Vagina (tissue), 2 donors: Measurements from ENCODE around the gene TMEM107. TPM values are rescaled to one million over a fixed set of nuclear protein-coding genes. Genes with fewer than 3 reads are reported as not detected.

Experiments used
- DNase-seq, 2 donors: peaks; one replicate each; pipeline ENCODE4 v3.0.0-alpha.2; 2017; ENCODE audit errors: extremely low spot score in 2 of 2
- H3K27ac ChIP-seq: fragments of 200-600 bp; sonication (generic); one replicate; pipeline ENCODE4 v1.5.1; 2019
- H3K27me3 ChIP-seq: fragments of 200-600 bp; sonication (generic); one replicate; pipeline ENCODE4 v1.5.1; 2019
- H3K36me3 ChIP-seq, 2 donors: fragments of 200-600 bp; sonication (generic); one replicate each; pipeline ENCODE4 v1.5.1; 2017 to 2019
- H3K4me1 ChIP-seq: fragments of 200-600 bp; sonication (generic); one replicate; pipeline ENCODE4 v1.5.1; 2019
- H3K4me3 ChIP-seq, 2 donors: fragments of 200-600 bp; sonication (generic); 1 replicate in 1 of 2; 2 replicates in 1 of 2; pipeline ENCODE4 v1.5.1; 2016 to 2019
- H3K9me3 ChIP-seq: fragments of 200-600 bp; sonication (generic); one replicate; pipeline ENCODE4 v1.5.1; 2019
- CTCF ChIP-seq, 3 experiments: fragments of 450-650 bp in 2 of 3; fragments of 200-600 bp in 1 of 3; sonication (generic) in 1 of 3; IDR thresholded peaks; one replicate each; pipeline ENCODE4 v1.5.1; 2017 to 2019; ENCODE audit warnings: antibody characterized with exemption in 3 of 3, mild to moderate bottlenecking in 2 of 3, moderate library complexity in 2 of 3
- POLR2A ChIP-seq, 2 donors: fragments of 450-650 bp; IDR thresholded peaks; one replicate each; pipeline ENCODE4 v1.6.1; 2017; ENCODE audit warnings: antibody characterized with exemption in 2 of 2, mild to moderate bottlenecking in 2 of 2, moderate library complexity in 2 of 2
- POLR2AphosphoS5 ChIP-seq, 2 donors: sonication (generic); formaldehyde crosslinking; IDR thresholded peaks; one replicate each; pipeline ENCODE4 v1.9.0; 2017; ENCODE audit warnings: antibody characterized with exemption in 2 of 2, mild to moderate bottlenecking in 2 of 2, low read depth in 1 of 2; ENCODE audit not compliant: insufficient read depth in 1 of 2
- intact Hi-C: fragments of 100-400 bp; cut with DNase I; formaldehyde crosslinking; loops from one replicate; pipeline ENCODE4 v1.15.1; 2023
- total RNA-seq: library from RNA; depleted of rRNA; stranded (reverse); fragments of >200 nt; gene quantifications from one replicate; pipeline ENCODE4 v1.2.3, GENCODE V29; 2016

TMEM107 gene
- total RNA-seq, 1 donor from 2014 or later: 20.6 TPM

- Histone ChIP-seq H3K9me3 (no peaks in the 10 kb centered on the region), H3K4me1 (peaks cover 47% of the 10 kb centered on the region), H3K27me3 (no peaks in the 10 kb centered on the region), H3K36me3 (peaks cover 0 to 4% of the 10 kb centered on the region in 2 donors), H3K4me3 (peak overlapping the region in 1 of 2 donors; percentile 81), H3K27ac (peak overlapping the region; percentile 100)
- peak; percentile 60 to 71 for TF ChIP-seq POLR2AphosphoS5 (IDR thresholded peaks at IDR 0.05; ENCODE audit: insufficient read depth in 1 of 2, low read depth in 1 of 2)
- no peak for TF ChIP-seq POLR2A (IDR thresholded peaks at IDR 0.05)
- no peak for TF ChIP-seq CTCF (IDR thresholded peaks at IDR 0.05)
- intact Hi-C loops: no loop called here
- peak in 1 of 2 donors; percentile 91 for DNase-seq
Measured at GRCh38 chr17:8163978-8164814, 12.0 kb downstream of the TMEM107 start.

GRCh38 chr17:8162997-8163977 lies 12.9 kb downstream of the TMEM107 start:
- H3K27me3 ChIP-seq: no peaks in the 10 kb centered on the region
- intact Hi-C loops: no loop called here
- TF ChIP-seq POLR2A (IDR thresholded peaks at IDR 0.05) (no peak), CTCF (IDR thresholded peaks at IDR 0.05) (no peak), POLR2AphosphoS5 (IDR thresholded peaks at IDR 0.05; ENCODE audit: insufficient read depth in 1 of 2, low read depth in 1 of 2) (peak in 1 of 2 donors; percentile 8)
- H3K4me3 ChIP-seq: peak overlapping the region; percentile 81
- H3K4me1 ChIP-seq: peaks cover 54% of the 10 kb centered on the region
- no peaks in the 10 kb centered on the region for H3K9me3 ChIP-seq
- peaks cover 0 to 5% of the 10 kb centered on the region in 2 donors for H3K36me3 ChIP-seq
- DNase-seq: peak in 1 of 2 donors; percentile 92
- peak overlapping the region; percentile 100 for H3K27ac ChIP-seq

GRCh38 chr17:8162233-8162996 lies 13.8 kb downstream of the TMEM107 start, which contains the start of gene VAMP2:
Gene VAMP2 (minus strand): TSS chr17:8162948. CDS start chr17:8162879, 69 bp downstream.
- H3K4me1 ChIP-seq: peaks cover 56% of the 10 kb centered on the region

More at GRCh38 chr17:8162233-8162996, 13.8 kb downstream of the TMEM107 start, which contains the start of gene VAMP2:
- H3K9me3 ChIP-seq: no peaks in the 10 kb centered on the region
- no peaks in the 10 kb centered on the region for H3K27me3 ChIP-seq
- DNase-seq: peak in 1 of 2 donors; percentile 87
- peak within 1 kb of the TSS; percentile 100 for H3K27ac ChIP-seq
- intact Hi-C loops: no loop called here
- H3K4me3 ChIP-seq: peak within 1 kb of the TSS; percentile 81
- peaks cover 0 to 5% of the 10 kb centered on the region in 2 donors for H3K36me3 ChIP-seq
- no peak for TF ChIP-seq CTCF (IDR thresholded peaks at IDR 0.05)
- peak in 1 of 2 donors; percentile 93 for TF ChIP-seq POLR2A (IDR thresholded peaks at IDR 0.05)
- peak in 1 of 2 donors; percentile 46 for TF ChIP-seq POLR2AphosphoS5 (IDR thresholded peaks at IDR 0.05; ENCODE audit: insufficient read depth in 1 of 2, low read depth in 1 of 2)
